Neural cell (in vitro differentiated cells): Measurements from ENCODE around the gene TMEM207. TPM values are rescaled to one million over a fixed set of nuclear protein-coding genes. Genes with fewer than 3 reads are reported as not detected.

Experiments used
- H2AFZ ChIP-seq: fragments of 200-600, 300-800 bp; sonication (generic), shearing (Covaris generic); 2 replicates; pipeline ENCODE4 v1.6.0; 2014; ENCODE audit warnings: low read depth, mild to moderate bottlenecking, antibody characterized with exemption, low read length, moderate library complexity
- H3F3A ChIP-seq: fragments of 200-600 bp; shearing (Covaris generic); 2 replicates; pipeline ENCODE4 v1.6.1; 2016; ENCODE audit warnings: mild to moderate bottlenecking, moderate library complexity, mixed read lengths, antibody characterized with exemption, low read length; ENCODE audit not compliant: insufficient read depth, poor library complexity, severe bottlenecking
- H3K27ac ChIP-seq: fragments of 200-600, 300-800 bp; sonication (generic), shearing (Covaris generic); 2 replicates; pipeline ENCODE4 v1.5.1; 2014; ENCODE audit warnings: mild to moderate bottlenecking, low read length, moderate library complexity
- H3K27me3 ChIP-seq: fragments of 300-800, 200-600 bp; sonication (generic), shearing (Covaris generic); 2 replicates; pipeline ENCODE4 v1.6.0; 2014; ENCODE audit warnings: mild to moderate bottlenecking, low read depth, low read length, moderate library complexity; ENCODE audit not compliant: insufficient read depth
- H3K36me3 ChIP-seq: fragments of 300-800, 200-600 bp; sonication (generic), shearing (Covaris generic); 2 replicates; pipeline ENCODE4 v1.5.1; 2014; ENCODE audit warnings: mild to moderate bottlenecking, antibody characterized with exemption, low read length, moderate library complexity; ENCODE audit not compliant: insufficient read depth
- H3K4me2 ChIP-seq: fragments of 300-800, 200-600 bp; sonication (generic), shearing (Covaris generic); 2 replicates; pipeline ENCODE4 v1.6.0; 2014; ENCODE audit warnings: mild to moderate bottlenecking, low read length
- H3K4me3 ChIP-seq: fragments of 300-800, 200-600 bp; sonication (generic), shearing (Covaris generic); 2 replicates; pipeline ENCODE4 v1.5.1; 2014; ENCODE audit warnings: mild to moderate bottlenecking, low read length, moderate library complexity
- H3K79me2 ChIP-seq: fragments of 200-600 bp; shearing (Covaris generic); replicated peaks from 2 replicates; pipeline ENCODE4 v1.6.0; 2014; ENCODE audit warnings: mild to moderate bottlenecking, low read length, moderate library complexity; ENCODE audit not compliant: insufficient read depth
- H3K9ac ChIP-seq: fragments of 300-800, 200-600 bp; sonication (generic), shearing (Covaris generic); 2 replicates; pipeline ENCODE4 v1.6.1; 2016; ENCODE audit warnings: mild to moderate bottlenecking, low read length, mixed read lengths
- H3K9me2 ChIP-seq: fragments of 200-600 bp; shearing (Covaris generic); 2 replicates; pipeline ENCODE4 v1.6.1; 2016; ENCODE audit warnings: mild to moderate bottlenecking, low read length, mixed read lengths; ENCODE audit not compliant: insufficient read depth
- H3K9me3 ChIP-seq: fragments of 200-600, 300-800 bp; sonication (generic), shearing (Covaris generic); 2 replicates; pipeline ENCODE4 v1.6.1; 2016; ENCODE audit warnings: mild to moderate bottlenecking, mixed run types, low read length, moderate library complexity, mixed read lengths
- H4K20me1 ChIP-seq: fragments of 200-600 bp; shearing (Covaris generic); 2 replicates; pipeline ENCODE4 v1.6.1; 2016; ENCODE audit warnings: mild to moderate bottlenecking, mixed run types; ENCODE audit not compliant: insufficient read depth
- EP300 ChIP-seq: fragments of 450-650 bp; conservative IDR thresholded peaks from 2 replicates; pipeline ENCODE4 v1.6.1; 2014; ENCODE audit warnings: antibody characterized with exemption, mild to moderate bottlenecking, moderate library complexity; ENCODE audit not compliant: poor library complexity, severe bottlenecking
- EZH2 ChIP-seq: fragments of 200-600, 300-800 bp; shearing (Covaris generic), sonication (generic); IDR thresholded peaks from 2 replicates; pipeline ENCODE4 v1.6.1; 2014; ENCODE audit warnings: antibody characterized with exemption, low read length, borderline replicate concordance, mild to moderate bottlenecking; ENCODE audit not compliant: insufficient read depth, poor library complexity, severe bottlenecking
- MXI1 ChIP-seq: fragments of 450-650 bp; conservative IDR thresholded peaks from 2 replicates; pipeline ENCODE4 v1.6.1; 2014; ENCODE audit warnings: antibody characterized with exemption, mild to moderate bottlenecking; ENCODE audit not compliant: poor library complexity, severe bottlenecking
- POLR2AphosphoS5 ChIP-seq: IDR thresholded peaks from 2 replicates; pipeline ENCODE4 v1.6.1; 2012
- RAD21 ChIP-seq: fragments of 450-650 bp; conservative IDR thresholded peaks from 2 replicates; pipeline ENCODE4 v1.6.1; 2014; ENCODE audit warnings: antibody characterized with exemption, mild to moderate bottlenecking, moderate library complexity
- SMC3 ChIP-seq: fragments of 450-650 bp; conservative IDR thresholded peaks from 2 replicates; pipeline ENCODE4 v1.6.1; 2014; ENCODE audit warnings: antibody characterized with exemption, mild to moderate bottlenecking, moderate library complexity; ENCODE audit not compliant: poor library complexity
- TAF1 ChIP-seq: IDR thresholded peaks from 2 replicates; pipeline ENCODE4 v1.6.1; 2012; ENCODE audit warnings: low read depth
- polyA plus RNA-seq: library from polyadenylated mRNA; depleted of rRNA; stranded (reverse); fragments of >200 nt; gene quantifications from 2 replicates; pipeline ENCODE4 v1.2.3, GENCODE V29; 2014
- TF ChIP-seq, protein P1 (sequence below): IDR thresholded peaks from 2 replicates; pipeline ENCODE4 v1.6.1; 2012; ENCODE audit warnings: borderline replicate concordance
- TF ChIP-seq, protein P2 (sequence below): fragments of 450-650 bp; IDR thresholded peaks from 2 replicates; pipeline ENCODE4 v1.5.1; 2014; ENCODE audit warnings: antibody characterized with exemption, mild to moderate bottlenecking, moderate library complexity; ENCODE audit not compliant: poor library complexity, severe bottlenecking

The TMEM207 gene
- polyA plus RNA-seq, 1 donor from 2014 or later = 0.27 TPM

DNA sequence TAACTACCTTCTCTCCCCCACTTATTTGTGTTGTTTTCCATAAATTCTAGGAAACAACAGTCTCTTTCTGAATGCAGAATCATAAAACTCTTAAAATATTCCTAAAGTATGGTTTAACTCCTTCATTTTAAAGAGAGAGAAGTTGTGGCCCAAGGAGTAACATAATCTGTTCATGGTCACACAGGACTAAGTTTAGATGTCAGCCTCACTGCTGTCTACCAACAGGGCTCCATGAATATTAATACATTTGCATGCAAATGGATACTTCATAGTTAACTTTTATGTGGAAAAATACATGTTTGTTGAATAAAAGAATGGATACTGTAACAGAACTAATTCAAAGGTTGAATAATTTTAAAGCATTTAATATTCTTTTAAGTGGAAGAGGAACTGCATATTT lies 45.7 kb upstream of the TMEM207 start:
- H3K9me2 ChIP-seq = no peaks in the 10 kb centered on the region
- no peak overlapping the region for H3K4me3 ChIP-seq
- H3K4me2 ChIP-seq = no peak overlapping the region
- no peak overlapping the region for H2AFZ ChIP-seq
- H3K27ac ChIP-seq = no peak overlapping the region
- H3K27me3 ChIP-seq = no peaks in the 10 kb centered on the region
- H4K20me1 ChIP-seq = no peaks in the 10 kb centered on the region
- H3K79me2 ChIP-seq = no peaks in the 10 kb centered on the region
- no peaks in the 10 kb centered on the region for H3K9me3 ChIP-seq
- no peak overlapping the region for H3K9ac ChIP-seq
- H3F3A ChIP-seq = no peaks in the 10 kb centered on the region
- TF ChIP-seq MXI1 (no peak), TAF1 (no peak), SMC3 (no peak), EP300 (no peak), EZH2 (no peak), POLR2AphosphoS5 (no peak), RAD21 (no peak)
- TF ChIP-seq, protein P1, sequence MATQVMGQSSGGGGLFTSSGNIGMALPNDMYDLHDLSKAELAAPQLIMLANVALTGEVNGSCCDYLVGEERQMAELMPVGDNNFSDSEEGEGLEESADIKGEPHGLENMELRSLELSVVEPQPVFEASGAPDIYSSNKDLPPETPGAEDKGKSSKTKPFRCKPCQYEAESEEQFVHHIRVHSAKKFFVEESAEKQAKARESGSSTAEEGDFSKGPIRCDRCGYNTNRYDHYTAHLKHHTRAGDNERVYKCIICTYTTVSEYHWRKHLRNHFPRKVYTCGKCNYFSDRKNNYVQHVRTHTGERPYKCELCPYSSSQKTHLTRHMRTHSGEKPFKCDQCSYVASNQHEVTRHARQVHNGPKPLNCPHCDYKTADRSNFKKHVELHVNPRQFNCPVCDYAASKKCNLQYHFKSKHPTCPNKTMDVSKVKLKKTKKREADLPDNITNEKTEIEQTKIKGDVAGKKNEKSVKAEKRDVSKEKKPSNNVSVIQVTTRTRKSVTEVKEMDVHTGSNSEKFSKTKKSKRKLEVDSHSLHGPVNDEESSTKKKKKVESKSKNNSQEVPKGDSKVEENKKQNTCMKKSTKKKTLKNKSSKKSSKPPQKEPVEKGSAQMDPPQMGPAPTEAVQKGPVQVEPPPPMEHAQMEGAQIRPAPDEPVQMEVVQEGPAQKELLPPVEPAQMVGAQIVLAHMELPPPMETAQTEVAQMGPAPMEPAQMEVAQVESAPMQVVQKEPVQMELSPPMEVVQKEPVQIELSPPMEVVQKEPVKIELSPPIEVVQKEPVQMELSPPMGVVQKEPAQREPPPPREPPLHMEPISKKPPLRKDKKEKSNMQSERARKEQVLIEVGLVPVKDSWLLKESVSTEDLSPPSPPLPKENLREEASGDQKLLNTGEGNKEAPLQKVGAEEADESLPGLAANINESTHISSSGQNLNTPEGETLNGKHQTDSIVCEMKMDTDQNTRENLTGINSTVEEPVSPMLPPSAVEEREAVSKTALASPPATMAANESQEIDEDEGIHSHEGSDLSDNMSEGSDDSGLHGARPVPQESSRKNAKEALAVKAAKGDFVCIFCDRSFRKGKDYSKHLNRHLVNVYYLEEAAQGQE = no peak
- TF ChIP-seq, protein P2, sequence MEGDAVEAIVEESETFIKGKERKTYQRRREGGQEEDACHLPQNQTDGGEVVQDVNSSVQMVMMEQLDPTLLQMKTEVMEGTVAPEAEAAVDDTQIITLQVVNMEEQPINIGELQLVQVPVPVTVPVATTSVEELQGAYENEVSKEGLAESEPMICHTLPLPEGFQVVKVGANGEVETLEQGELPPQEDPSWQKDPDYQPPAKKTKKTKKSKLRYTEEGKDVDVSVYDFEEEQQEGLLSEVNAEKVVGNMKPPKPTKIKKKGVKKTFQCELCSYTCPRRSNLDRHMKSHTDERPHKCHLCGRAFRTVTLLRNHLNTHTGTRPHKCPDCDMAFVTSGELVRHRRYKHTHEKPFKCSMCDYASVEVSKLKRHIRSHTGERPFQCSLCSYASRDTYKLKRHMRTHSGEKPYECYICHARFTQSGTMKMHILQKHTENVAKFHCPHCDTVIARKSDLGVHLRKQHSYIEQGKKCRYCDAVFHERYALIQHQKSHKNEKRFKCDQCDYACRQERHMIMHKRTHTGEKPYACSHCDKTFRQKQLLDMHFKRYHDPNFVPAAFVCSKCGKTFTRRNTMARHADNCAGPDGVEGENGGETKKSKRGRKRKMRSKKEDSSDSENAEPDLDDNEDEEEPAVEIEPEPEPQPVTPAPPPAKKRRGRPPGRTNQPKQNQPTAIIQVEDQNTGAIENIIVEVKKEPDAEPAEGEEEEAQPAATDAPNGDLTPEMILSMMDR = no peak
- H3K36me3 ChIP-seq = no peaks in the 10 kb centered on the region

DNA sequence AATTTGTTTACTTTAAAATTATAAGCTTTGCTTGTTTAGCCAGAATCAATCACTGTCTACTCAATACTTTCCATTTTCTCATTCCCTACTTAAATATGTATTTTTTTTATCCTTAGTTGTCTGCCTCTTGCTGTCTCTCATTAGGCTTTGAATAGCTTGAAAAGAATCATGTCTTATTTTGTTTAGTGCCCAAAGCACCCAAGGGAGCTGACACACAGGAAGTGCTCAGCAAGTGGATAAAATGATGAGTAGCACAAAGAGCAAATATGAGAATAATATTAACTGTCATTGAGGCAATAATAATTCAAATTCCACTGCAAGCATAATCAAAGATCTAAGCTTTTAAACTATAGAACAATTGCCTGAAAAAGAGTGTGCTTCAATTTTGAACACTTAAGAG lies 45.2 kb upstream of the TMEM207 start:
- H3K36me3 ChIP-seq = no peaks in the 10 kb centered on the region
- H3K27ac ChIP-seq = no peak overlapping the region
- H3K79me2 ChIP-seq = no peaks in the 10 kb centered on the region
- H3K4me3 ChIP-seq = no peak overlapping the region
- H3K4me2 ChIP-seq = no peak overlapping the region
- no peak overlapping the region for H3K9ac ChIP-seq
- H3F3A ChIP-seq = no peaks in the 10 kb centered on the region
- no peaks in the 10 kb centered on the region for H3K9me2 ChIP-seq
- H2AFZ ChIP-seq = no peak overlapping the region
- H3K27me3 ChIP-seq = no peaks in the 10 kb centered on the region
- H4K20me1 ChIP-seq = no peaks in the 10 kb centered on the region
- H3K9me3 ChIP-seq = no peaks in the 10 kb centered on the region
- TF ChIP-seq, protein P1 = no peak
- TF ChIP-seq EZH2 = no peak
- no peak for TF ChIP-seq MXI1
